DMS 273 treated with DMSO at 0.1 percent for 48 hours (cell line): Measurements from ENCODE around the gene ATXN7L1.
A peak's percentile ranks its signal among the peaks of the same experiment; 100 is the strongest.

Experiments used
- DNase-seq: peaks from one replicate; lab custom pipeline; 2025; lab: John Stamatoyannopoulos, UW

The ATXN7L1 gene

GRCh38 chr7:105876091-105876963 lies at the start of gene ATXN7L1:
ATXN7L1 (minus strand) TSS chr7:105876599; CDS start chr7:105876558, 41 bp downstream.
- peak; percentile 89 for DNase-seq

- no peak for DNase-seq
Measured at GRCh38 chr7:105926131-105926530, 49.7 kb upstream of the ATXN7L1 start.

- no peak for DNase-seq
Measured at GRCh38 chr7:105924945-105925344, 48.5 kb upstream of the ATXN7L1 start.

GRCh38 chr7:105920766-105921165 lies 44.4 kb upstream of the ATXN7L1 start:
- no peak for DNase-seq

- no peak for DNase-seq
Measured at GRCh38 chr7:105917659-105918058, 41.3 kb upstream of the ATXN7L1 start.

GRCh38 chr7:105916603-105917002 lies 40.2 kb upstream of the ATXN7L1 start:
- no peak for DNase-seq

- no peak for DNase-seq
Measured at GRCh38 chr7:105913947-105914346, 37.5 kb upstream of the ATXN7L1 start.

GRCh38 chr7:105911961-105912575 lies 35.7 kb upstream of the ATXN7L1 start:
- DNase-seq, result no peak

- DNase-seq, result no peak
Measured at GRCh38 chr7:105910172-105910571, 33.8 kb upstream of the ATXN7L1 start.

GRCh38 chr7:105909742-105910141 lies 33.3 kb upstream of the ATXN7L1 start:
- DNase-seq, result no peak

GRCh38 chr7:105907129-105907846 lies 30.9 kb upstream of the ATXN7L1 start:
- no peak for DNase-seq

GRCh38 chr7:105906695-105907094 lies 30.3 kb upstream of the ATXN7L1 start:
- no peak for DNase-seq

GRCh38 chr7:105905910-105906568 lies 29.6 kb upstream of the ATXN7L1 start:
- DNase-seq, result no peak

GRCh38 chr7:105905209-105905909 lies 29.0 kb upstream of the ATXN7L1 start:
- no peak for DNase-seq

- DNase-seq, result no peak
Measured at GRCh38 chr7:105904064-105904463, 27.7 kb upstream of the ATXN7L1 start.

GRCh38 chr7:105902325-105902911 lies 26.0 kb upstream of the ATXN7L1 start:
- DNase-seq, result no peak

GRCh38 chr7:105897999-105898398 lies 21.6 kb upstream of the ATXN7L1 start:
- DNase-seq, result no peak

- DNase-seq, result peak; percentile 97
Measured at GRCh38 chr7:105896407-105896911, 20.1 kb upstream of the ATXN7L1 start.

- DNase-seq, result no peak
Measured at GRCh38 chr7:105894131-105894530, 17.7 kb upstream of the ATXN7L1 start.

GRCh38 chr7:105892387-105892786 lies 16.0 kb upstream of the ATXN7L1 start:
- no peak for DNase-seq
